NCI-H345 (cell line): ENCODE measurements around the gene SLC24A4.

Experiments used
- DNase-seq: peaks from one replicate; lab custom pipeline; 2025; lab: John Stamatoyannopoulos, UW

Gene SLC24A4

DNA sequence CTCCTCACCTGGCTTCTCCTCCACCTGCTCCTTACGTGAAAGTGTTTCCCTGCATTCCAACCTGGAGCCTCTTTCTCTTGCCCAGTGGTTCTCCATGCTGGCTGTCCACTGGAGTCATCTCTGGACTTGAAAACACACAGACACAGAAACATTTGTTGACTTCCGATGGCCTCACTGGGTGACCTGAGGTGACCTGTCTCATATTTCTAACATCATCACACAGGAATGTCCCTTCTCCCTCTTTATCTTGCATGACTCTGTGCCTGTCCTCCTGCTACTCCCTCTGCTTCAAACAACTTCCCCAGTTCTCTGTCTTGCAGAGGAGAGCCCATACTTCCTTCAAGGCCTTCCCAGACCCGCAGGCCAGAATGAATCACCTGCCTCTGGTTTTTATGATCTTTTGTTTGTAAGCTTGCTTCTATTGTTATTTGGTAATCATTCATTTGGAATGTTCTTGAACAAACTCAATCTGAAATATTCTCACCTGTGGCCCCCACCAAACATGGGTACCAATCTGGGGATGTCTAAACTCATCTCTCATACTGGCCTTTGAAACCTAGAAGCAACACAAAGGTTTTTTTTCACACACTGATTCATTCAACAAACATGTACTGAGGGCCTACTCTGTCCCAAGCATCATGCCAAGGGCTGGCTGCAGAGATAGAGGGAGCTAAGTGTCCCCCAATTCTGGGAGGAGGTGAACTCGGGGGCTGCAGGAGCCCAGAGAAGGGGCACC is 181.0 kb downstream of the SLC24A4 start:
- no peak for DNase-seq

DNA sequence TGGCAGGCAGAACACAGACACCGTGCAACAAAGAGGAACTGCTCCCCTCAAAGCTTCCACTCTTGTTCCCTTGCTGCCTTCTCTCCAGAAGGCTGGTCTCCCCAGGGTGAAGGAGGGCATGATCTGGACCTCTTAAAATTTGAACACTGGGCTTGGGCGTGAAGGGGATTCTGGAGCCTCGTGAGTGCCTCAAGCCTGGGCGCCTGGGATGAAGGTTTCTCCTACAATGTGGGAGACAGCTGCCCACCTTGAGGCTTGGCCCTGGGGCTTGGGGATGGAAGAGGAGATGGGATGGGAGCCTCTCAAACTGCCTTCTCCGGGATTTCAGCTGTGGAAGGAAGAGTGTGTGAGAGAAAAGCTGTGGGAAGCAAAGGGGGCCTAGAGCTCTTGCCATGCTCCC is 182.9 kb downstream of the SLC24A4 start:
- no peak for DNase-seq

DNA sequence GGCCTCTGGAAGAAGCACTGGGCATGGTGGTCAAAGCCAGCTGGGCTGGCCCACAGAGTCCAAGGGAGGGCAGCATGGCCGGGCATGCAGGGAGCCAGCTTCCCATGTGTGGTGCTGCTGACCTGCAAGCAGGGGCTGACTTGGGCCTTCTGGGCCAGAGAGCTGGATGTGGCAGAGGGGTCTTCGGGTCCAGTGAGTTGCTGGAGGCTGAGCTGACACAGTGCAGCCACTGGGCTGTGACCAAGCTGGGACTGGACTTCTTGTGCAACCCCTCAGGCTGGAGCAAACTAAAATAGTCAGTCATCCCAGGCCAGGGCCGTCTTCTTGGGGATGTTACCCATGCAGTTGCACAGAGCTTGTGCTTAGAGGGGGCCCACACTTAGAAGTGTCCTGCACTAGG is 183.3 kb downstream of the SLC24A4 start:
- no peak for DNase-seq

DNA sequence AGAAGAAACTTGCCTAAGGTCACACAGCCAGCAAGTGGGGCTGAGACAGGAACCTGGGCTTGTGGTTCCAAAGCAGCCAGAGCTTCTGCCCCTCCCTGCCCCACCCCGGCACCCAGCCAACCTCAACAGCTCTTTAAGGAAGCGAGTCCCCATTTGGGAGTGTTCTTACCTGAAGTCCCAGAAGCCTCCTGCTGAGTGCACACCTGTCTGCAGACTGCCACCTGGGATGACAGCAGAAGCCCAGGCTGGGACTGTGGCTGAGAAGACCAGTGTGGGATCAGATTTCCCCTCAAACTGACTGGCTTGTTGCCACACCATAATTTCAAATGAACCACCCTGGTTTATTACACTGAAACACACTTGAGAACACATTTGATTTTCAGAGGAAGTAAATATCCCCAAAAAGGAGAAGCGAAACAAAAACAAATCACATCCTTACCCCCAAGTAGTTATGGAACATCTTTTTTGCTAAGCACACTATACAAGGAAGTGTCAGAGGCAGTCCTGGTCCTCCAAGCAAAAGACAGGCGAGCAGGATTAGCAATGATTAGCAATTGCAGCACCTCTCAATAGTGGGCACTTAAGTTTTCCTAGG is 184.3 kb downstream of the SLC24A4 start:
- peak; percentile 95 for DNase-seq

DNA sequence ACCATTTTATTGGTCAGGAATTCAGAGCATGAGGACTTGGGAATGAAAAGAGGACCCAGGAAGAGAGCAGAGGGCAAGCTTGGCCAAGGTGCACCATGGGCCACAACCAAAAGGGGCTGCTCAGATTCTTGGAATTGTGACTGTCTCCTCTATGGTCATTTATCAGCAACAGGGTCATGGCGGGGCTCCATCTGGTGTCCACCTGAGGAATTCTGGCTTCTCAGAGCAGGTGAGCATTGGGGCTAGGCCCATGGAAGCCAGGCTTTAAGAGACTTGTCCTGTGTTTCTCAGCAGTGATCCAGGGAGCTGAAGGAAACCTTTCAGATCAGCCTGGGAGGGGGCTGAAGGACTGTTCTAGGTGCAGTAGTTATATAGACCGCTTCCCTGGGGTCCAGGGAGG is 188.0 kb downstream of the SLC24A4 start:
- no peak for DNase-seq

DNA sequence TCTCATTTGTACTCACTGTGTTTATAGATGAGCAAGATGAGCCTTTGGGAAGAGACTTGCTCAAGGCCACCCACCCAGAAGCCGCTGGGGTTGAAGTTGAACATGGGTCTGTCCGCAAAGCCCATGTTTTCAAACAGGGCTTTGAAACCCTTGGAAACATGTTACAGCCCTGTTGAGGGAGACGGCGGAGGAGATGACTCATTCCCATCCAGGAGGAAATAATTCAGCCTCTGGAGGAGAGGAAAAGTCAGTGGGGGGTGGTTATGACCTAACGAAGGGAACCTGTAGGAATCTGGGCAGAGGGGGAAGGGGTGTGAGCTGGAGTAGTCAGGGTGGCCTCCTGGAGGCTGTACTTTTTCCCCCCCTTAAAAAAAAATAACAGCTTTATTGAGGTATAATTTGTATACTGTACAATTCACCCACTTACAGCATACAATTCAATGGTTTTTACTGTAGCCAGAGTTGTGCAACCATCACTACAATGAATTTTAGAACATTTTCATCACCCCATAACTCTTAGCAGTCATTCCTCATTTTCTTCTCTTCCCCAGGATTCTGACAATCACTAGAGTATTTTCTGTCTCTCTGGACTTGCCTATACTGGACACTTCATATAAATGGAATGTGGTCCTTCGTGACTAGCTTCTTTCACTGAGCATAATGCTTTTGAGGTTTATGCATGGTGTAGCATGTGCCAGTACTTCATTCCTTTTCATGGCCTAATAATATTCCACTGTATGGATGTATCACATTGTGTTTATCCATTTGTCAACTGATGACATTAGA is 188.7 kb downstream of the SLC24A4 start:
- DNase-seq, result no peak

DNA sequence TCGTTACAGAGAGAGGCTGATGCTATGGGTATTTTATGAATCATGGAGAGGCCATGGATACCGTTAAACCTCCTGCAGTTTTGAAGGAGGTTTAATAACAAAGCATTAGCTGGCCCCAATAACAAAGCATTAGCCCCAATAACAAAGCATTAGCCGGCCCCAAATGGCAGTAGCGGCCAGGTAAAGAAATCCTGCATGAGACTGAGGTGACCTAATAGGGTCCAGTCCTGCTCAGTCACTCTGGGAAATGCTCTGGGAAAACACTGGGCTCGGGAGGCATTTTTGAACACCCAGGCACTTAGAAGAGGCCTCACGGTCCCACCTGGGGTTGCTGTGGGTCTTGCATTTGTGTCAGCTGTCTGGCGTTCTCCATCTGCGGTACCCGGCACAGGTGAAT is 189.8 kb downstream of the SLC24A4 start:
- no peak for DNase-seq

DNA sequence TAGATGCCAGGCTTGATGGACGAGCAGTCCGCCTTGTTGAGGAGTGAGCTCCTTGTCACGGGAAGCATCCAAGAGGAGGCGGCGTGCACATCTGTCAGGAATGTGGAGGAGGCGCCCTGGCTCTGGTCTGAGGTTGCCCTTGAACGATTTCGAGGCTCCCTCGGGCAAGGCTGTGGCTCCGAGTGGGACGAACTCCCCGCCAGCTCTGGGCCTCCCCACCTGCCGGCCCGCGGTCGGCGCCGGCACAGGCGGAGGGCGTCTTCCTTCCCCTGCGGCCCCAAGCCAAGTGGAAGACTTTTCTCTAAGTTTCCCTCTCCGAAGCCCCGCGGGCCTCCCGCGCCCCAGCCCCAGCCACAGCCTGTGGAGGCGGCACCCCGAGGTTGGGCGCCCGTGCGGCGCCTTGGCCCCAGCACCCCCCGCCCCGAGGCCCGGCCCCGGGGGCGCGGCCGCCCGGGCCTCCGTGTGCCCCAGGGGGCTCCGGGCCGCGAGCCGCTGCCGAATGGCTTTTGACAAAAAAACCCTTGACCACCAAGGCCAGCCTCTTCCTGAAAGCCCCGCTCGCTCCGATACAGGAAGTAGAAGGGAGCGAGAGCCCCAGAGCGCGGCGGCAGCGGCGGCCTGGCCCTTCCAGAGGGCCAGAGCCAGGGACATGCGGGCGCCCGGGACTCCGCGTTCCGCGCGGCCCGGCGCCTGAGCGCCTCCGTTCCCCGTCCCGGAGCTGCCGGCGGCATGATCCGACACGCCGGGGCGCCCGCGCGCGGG is 190.4 kb downstream of the SLC24A4 start, which contains the start of gene RIN3:
Gene RIN3, plus strand, starts transcription at position 578 of the 762 bp plus-strand sequence. Its CDS starts 152 bp downstream, at position 730.
- no peak for DNase-seq

DNA sequence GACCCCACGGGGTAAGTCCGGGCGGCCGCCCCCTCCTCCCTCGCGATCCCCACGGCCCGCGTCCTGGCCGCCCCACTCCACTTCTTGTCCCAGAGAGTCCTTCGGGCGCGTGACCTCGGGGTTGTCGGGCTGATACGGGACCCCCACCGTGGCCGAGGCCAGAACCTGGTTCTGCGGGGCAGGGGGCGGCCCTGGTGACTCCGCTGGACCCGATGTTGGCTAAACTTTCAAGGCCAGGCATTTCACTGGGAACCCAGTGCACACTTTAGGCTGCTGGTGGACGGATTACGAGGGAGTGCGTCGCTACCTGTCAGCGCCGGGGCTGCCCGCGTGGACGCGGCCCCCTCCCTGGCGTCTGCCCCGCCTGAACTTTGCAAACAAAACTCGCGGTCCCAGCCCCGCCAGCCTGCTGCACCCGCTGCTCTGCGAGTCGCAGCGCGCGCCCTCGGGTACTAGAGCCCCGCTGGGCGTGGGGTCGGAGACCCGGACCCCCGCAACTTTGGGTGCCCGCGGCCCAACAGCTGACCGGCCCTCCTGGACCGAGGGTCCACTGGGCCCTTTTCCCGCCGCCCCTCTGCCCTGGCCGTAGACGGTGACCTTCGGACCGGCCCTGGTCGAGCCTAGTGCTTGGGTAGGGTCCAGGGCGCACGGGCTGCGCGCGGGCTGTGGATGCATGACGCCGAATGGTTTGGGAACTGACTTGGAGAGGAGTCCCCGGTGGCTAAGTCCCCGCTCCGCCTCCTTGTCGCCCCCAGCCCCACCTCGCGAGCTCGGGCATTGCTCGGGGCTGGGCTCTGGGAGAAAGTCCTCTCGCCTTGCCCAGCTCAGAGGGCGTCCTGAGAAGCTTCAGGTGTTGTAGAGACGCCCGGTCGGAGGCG is 191.2 kb downstream of the SLC24A4 start:
- no peak for DNase-seq

DNA sequence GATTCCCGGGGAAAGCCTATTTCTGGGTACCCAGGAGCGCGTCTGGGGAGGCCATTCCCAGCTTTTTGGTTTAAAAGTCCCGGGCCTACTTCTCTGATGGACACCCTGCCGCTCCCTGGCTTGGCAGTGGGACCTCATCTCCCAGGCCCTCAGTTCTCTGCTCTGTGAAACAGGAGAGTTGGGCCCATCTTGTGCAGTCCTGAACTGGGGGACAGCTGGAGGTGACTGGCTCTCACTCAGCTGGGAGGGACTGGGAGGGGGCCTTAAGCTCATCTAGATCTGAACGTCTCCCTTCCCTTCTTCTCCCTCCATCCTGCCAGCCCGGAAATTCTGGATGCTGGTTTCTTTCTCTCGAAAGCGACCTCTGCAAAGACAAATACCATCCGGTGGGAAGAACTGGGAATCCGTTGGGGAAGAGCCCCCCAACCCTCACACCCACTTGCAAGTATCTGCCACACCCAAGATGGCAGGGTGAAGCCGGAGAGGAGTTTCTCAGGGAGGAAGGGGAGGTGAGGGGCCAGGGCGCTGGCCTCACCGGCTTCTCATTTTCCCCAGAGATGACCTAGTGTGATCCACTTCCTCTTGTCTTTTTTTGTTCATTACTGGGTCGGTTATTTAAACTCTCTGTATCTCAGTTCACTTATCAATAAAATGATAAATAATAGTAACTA is 192.0 kb downstream of the SLC24A4 start:
- DNase-seq, result no peak

DNA sequence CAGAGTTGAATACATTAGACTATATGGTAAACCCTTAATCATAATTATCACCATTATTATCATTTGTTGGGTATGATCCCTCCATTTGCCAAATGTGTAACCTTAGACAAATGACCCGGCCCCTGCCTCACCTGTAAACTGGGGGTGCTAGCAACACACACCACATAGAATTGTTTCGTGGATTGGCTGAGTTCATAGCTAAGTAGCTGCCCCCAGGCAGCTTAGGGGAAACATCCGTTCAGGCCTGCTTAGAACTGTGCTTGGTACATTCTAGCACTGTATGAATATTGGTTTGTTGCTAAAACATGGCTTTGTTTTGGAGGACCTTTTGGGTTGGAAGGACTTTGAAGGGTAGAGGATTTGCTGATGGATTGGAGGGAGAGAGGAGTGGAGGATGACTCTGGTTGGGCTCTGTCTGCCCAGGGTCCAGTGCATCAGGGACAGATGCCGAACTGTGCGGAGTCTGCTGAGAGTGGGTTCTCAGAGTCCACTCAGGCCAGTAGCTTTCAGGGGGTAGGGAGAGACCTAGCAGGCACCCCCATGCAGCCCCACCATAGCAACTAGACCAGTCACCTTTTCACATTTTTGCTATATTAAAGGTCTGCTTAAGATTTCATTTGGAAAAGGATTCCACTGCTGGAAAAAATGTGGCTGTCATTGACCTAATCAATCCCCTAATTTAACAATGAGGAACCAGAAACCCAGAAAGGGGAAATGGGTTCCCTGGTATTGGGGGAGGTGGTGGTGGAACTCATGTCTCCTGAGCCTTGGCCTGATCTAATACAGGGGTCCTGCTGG is 192.8 kb downstream of the SLC24A4 start:
- DNase-seq, result no peak

DNA sequence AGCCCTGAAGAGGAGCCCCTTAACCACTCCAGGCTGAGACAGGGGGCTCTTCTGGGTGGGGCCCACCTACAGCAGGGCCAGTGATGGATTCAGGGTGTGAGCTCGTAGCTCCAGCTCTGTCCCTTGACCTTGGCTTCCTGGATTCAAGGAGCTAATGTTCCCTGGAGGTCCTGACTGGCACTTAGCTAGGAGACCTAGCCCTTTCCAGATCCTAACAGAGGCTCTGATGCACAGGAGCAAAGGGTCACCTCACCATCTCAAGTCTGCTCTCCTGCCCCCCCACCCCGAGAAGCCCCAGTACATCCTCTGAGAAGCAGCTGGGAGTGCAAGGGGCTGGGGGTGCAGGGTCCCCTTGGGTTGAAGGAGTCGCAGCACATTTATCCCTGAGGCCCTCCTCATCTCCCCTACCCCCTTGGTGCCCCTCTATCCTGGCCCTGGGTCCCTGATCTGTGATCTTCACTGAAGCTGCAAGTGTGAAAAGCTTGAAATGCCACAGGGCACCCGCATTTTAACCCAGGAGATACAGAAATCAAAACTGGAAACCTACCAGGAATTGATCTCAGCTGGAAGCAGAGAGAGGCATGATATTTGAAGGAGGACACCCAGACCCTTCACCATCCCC is 193.5 kb downstream of the SLC24A4 start:
- DNase-seq, result no peak

DNA sequence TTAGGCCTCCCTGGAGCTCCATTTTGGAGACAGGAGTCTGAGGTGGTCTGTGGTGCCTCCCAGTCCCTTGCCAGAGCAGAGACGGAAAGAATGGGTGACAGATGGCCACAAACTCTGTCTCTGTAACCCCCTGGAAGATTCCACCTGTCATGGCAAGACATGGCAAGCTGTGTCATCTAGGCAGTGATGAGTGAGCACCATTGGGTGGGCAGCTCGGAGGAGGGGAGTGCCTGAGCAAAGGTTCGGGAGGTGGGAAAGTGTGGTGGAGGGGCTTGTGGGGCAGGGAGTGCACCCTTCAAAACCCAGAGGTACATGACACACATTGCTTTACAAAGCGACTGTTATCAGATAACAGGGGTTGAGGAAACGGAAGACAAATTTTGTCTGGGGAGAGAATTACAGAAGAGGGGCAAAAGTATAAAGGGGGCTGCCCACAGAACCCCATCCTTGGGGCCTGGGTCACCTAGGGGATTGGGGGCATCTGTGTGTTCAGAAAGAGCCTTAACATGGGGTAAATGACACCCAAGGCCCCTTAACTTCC is 194.1 kb downstream of the SLC24A4 start:
- DNase-seq, result no peak

DNA sequence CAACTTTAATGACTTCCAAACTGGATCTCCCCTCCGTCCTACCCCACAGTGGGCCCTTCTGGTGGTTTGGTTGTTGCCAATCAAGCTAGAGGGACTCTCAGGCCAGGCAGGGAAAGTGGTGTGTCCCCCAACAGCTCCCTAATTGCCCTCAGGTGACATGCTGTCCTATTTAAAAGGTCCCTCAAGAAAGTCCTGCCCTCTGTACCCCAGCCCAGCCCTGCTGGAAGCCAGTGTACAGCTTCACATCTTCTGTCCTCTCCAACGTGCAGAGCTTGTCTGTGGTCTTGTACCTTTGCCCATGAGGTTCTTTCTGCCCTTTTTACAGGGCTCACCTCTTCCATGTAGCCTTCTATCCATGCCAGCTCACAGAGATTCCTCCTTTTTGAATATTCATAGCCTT is 194.8 kb downstream of the SLC24A4 start:
- DNase-seq, result no peak

DNA sequence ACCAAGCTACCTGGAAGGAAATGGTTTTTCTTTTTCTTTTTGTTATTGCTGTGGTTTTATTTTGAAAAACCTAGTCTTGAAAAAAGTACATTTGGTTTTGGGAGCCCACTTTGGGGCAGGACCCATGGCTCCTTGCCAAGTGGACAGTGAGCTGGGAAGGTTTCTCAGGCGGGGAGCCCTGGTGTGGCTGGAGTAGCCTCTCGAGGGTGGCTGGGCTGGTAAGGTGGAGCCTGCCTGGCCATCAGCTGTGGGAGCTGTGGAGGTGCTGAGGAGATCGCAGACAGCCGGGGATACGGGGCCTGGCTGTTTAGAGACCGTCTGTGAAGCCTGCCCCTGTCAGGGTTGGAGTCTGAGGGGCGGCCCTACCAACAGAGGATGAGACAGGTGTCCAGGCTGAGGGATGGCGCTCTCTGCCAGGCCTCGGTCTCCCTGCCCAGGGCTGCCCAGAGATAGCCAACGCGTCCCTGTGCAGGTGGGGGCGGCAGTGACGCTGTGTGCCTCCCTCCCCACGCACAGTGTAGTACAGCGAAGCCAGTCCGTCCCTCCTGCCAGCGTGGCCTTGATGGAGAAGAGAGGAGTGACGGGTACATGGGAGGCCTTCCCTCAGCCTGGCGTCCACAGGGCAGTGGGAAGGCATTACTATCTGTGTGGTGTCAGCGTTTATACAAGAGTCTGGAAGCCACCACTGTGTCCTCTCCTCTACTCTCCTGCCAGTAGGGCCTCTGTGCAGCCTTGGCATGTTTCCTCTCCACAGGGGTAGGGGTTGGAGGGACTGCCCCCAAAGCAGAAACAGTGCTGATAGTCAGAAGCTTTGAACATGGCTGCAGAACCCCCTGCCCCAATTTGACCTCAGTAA is 196.5 kb downstream of the SLC24A4 start:
- DNase-seq, result no peak

DNA sequence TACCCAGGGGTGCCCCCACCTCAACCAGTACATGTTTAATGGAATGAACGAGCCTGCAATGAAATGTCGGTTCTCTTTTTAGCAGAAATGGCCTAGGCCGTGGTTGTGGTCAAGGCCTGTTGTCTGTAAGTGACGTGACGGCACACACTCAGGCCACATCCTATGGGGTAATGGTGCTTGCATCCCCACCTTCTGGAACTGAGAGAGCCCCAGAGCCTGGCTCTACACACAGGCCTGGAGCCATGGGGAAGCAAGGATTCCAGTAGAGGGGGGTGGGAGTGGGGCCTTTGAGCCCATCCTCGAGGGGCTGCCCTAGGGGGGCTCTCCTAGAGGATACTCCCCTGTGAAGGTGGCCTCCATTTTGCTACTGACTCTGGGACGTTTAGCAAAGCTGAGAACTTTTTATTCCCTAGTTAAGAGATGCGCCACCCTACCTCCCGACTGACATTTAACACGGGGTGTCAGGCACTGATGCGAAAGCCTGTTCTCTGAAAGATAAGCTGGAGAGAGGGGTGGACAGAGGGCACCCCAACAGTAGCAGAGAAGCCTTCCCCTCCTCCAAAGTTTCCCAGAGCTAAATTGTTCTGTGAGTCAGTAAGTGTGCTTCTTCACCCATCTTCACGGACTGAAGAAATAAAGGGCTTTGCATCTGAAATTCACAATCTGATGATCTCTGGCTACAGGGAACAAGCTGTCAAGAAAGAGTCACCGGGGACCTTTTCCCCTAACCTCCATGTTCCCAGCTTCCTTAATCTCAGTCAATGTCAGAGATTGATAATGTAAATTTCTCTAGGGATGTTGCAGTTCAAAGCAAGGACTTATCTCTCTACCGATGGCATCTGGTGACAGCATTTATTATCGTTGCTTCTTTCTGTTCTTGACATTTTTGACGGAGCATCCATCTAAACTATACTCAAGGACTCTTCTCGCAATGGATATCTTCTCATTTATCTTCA is 197.4 kb downstream of the SLC24A4 start:
- DNase-seq, result no peak

DNA sequence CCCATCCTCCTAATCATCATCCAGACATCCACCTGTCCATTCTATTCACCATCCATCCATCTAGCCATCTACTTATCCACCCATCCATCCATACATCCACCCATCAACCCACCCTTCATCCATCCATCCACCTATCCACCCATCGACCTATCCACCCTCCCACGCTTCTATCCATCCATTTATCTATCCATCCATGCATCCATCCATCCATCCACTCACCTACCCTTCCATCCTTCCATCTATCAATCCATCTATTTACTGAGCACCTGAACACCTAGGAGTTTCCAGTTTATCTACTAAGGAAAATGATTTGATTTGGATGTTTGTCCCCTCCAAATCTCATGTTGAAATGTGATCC is 198.1 kb downstream of the SLC24A4 start:
- no peak for DNase-seq
